Panc1 (cell line): ENCODE results near the gene ASIC1.

Experiments
- CTCF ChIP-seq: fragments of 450-650 bp; IDR thresholded peaks from 2 replicates; pipeline ENCODE4 v1.5.1; 2017; ENCODE audit warnings: mild to moderate bottlenecking
- POLR2AphosphoS5 ChIP-seq: IDR thresholded peaks from 2 replicates; pipeline ENCODE4 v1.6.1; 2012; ENCODE audit warnings: mild to moderate bottlenecking, low read depth, low read length, moderate library complexity
- REST ChIP-seq, 2 experiments: IDR thresholded peaks; 2 replicates each; pipeline ENCODE4 v1.6.1; 2011 to 2012; ENCODE audit warnings: low read depth in 2 of 2, control low read depth in 1 of 2, low read length in 1 of 2, mild to moderate bottlenecking in 1 of 2, moderate library complexity in 1 of 2; ENCODE audit not compliant: insufficient read depth in 1 of 2
- SIN3A ChIP-seq: IDR thresholded peaks from 2 replicates; pipeline ENCODE4 v1.6.1; 2012; ENCODE audit warnings: low read depth, mild to moderate bottlenecking, low read length, moderate library complexity, borderline replicate concordance; ENCODE audit not compliant: insufficient read depth
- TCF7L2 ChIP-seq: IDR thresholded peaks from 2 replicates; pipeline ENCODE4 v1.6.1; 2011; ENCODE audit warnings: mild to moderate bottlenecking, low read depth, low read length, inconsistent platforms

GRCh38 chr12:50097952-50098351 is 40.6 kb downstream of the ASIC1 start:
- TF ChIP-seq REST (IDR thresholded peaks at IDR 0.05; ENCODE audit: insufficient read depth in 1 of 2, low read depth in 2 of 2, low read length in 1 of 2) = no peak
- TF ChIP-seq CTCF = no peak
- TF ChIP-seq SIN3A = no peak
- TF ChIP-seq POLR2AphosphoS5 = no peak
- TF ChIP-seq TCF7L2 = no peak
